ENCODE results near the gene TTC12.

- TF ChIP-seq EZH2phosphoT487 (IDR thresholded peaks at IDR 0.05; ENCODE audit: insufficient read depth, low read depth) (no peak), EZH2 (IDR thresholded peaks at IDR 0.05; ENCODE audit: insufficient read depth, poor library complexity, severe bottlenecking) (no peak)
Measured at GRCh38 chr11:113408206-113408605, 93.8 kb downstream of the TTC12 start.
